Thyroid gland (tissue), 4 donors: Measurements from ENCODE around the gene LRIT2.

Experiments
- CTCF ChIP-seq, 6 experiments: fragments of 200-600 bp in 3 of 6; fragments of 450-650 bp in 3 of 6; sonication (generic) in 3 of 6; IDR thresholded peaks; one replicate each; pipeline ENCODE4 v1.5.1; 2016 to 2019; ENCODE audit warnings: antibody characterized with exemption in 6 of 6, mild to moderate bottlenecking in 2 of 6, inconsistent platforms in 1 of 6, moderate library complexity in 1 of 6
- POLR2A ChIP-seq, 2 donors: fragments of 450-650 bp; IDR thresholded peaks; one replicate each; pipeline ENCODE4 v1.6.1; 2017; ENCODE audit warnings: antibody characterized with exemption in 2 of 2, mild to moderate bottlenecking in 2 of 2, moderate library complexity in 1 of 2

GRCh38 chr10:84201682-84202081 is 23.7 kb downstream of the LRIT2 start:
- no peak for TF ChIP-seq POLR2A (IDR thresholded peaks at IDR 0.05)
- TF ChIP-seq CTCF (IDR thresholded peaks at IDR 0.05) = no peak
